Right kidney (tissue), 9 donors: Measurements from ENCODE around the gene NDUFV3.
A peak's percentile ranks its signal among the peaks of the same experiment; 100 is the strongest.
"Not testable (repeated sequence)": the region's sequence is repeated elsewhere in the genome, so short reads cannot be mapped to it uniquely, and the experiment has no call there.

ENCODE experiments used
- DNase-seq: peaks from one replicate; pipeline ENCODE4 v3.0.0-alpha.2; 2016
- long read RNA-seq, 8 donors: transcript quantifications; one replicate each; lab custom pipeline, GENCODE V29; 2026

Gene NDUFV3
- long read RNA-seq, donor 1, full-length matches to known transcripts: 42 of 63 reads
- long read RNA-seq, donor 1, partial matches to known transcripts: 6 of 63 reads
- long read RNA-seq, donor 1, other reads (novel, unspliced or antisense): 15 of 63 reads
- long read RNA-seq, donor 2, full-length matches to known transcripts: 18 of 18 reads
- long read RNA-seq, donor 2, partial matches to known transcripts: 0 of 18 reads
- long read RNA-seq, donor 2, other reads (novel, unspliced or antisense): 0 of 18 reads
- long read RNA-seq, donor 3, full-length matches to known transcripts: 9 of 15 reads
- long read RNA-seq, donor 3, partial matches to known transcripts: 6 of 15 reads
- long read RNA-seq, donor 3, other reads (novel, unspliced or antisense): 0 of 15 reads
- long read RNA-seq, donor 4, full-length matches to known transcripts: 15 of 43 reads
- long read RNA-seq, donor 4, partial matches to known transcripts: 28 of 43 reads
- long read RNA-seq, donor 4, other reads (novel, unspliced or antisense): 0 of 43 reads
- long read RNA-seq, donor 5, full-length matches to known transcripts: 22 of 22 reads
- long read RNA-seq, donor 5, partial matches to known transcripts: 0 of 22 reads
- long read RNA-seq, donor 5, other reads (novel, unspliced or antisense): 0 of 22 reads
- long read RNA-seq, donor 6, full-length matches to known transcripts: 10 of 16 reads
- long read RNA-seq, donor 6, partial matches to known transcripts: 6 of 16 reads
- long read RNA-seq, donor 6, other reads (novel, unspliced or antisense): 0 of 16 reads
- long read RNA-seq, donor 7, full-length matches to known transcripts: 15 of 55 reads
- long read RNA-seq, donor 7, partial matches to known transcripts: 34 of 55 reads
- long read RNA-seq, donor 7, other reads (novel, unspliced or antisense): 6 of 55 reads
- long read RNA-seq, donor 8, full-length matches to known transcripts: 15 of 21 reads
- long read RNA-seq, donor 8, partial matches to known transcripts: 6 of 21 reads
- long read RNA-seq, donor 8, other reads (novel, unspliced or antisense): 0 of 21 reads

DNA sequence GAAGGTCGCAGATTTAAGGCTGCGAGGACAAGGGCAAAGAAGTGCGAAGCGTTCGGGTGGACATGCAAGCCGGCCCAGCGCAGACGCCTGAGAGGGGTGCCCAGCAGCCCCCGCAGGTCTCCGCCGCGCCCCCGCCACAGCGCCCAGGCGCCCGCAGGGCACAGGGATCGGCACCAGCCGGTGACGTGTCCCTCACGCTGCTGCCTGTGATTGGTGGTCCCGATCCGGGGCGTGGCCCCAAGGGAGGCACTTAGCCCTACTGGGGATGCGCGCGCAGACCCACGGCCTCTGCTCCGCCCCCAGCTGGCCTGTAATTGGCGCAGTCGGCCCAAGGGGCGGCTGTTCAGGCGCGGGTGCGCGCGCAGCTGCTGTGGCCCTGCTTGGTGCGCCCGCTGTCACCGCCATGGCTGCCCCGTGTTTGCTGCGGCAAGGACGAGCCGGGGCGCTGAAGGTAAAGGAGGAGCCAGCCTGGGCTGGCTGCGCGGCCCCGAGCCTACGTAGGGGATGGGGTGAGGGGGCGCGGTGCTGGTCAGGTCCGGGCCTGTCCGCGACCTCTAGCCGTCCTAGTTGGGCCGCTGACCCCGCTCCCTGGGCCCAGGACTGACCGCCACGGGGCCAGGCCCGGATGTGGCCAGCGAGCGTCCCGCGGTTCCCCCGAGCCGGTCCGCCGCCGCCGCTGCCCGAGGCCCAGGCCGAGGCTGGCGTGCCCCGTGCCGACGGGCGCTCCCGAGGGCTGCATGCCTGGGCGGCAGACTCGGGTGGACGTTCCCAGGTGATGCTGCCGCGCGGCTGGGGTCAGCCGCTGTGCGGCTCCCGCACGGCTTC lies at the start of gene NDUFV3:
NDUFV3 (plus strand) TSS at position 379 of the 825 bp plus-strand sequence; CDS start at position 404, 25 bp downstream.
- peak; percentile 98 for DNase-seq

DNA sequence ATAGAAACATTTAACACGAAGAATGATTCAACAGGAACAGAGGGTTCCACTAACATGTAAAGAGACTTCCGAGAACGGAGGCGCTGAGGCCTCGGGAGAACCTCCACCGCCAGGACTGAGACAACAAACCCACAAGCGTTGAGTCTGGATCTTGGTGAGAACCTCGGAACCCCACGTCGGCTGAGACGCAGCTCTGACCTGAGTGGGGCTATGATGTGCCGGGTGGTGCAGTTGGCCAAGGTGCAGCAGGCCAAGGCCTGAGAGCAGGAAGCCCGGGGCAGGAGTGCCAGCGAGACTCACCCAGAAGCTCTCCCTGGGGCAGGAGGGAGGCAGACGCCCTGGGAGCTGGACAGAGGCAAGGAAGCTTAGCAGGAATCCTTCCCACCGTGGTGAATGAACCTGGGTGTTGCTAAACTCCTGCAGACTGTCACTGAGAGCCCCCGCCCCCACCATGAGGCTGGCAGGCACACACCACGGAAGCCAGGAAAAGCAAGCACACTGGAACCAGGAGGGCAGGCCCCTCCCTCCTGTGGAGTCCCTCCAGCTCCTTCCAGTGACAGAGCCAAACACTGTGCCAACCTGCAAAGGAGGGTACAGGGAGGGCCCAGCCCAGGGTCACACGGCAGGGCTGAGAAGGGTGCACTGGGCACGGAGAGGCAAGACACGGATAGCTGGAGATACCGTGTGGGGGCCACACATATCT lies 48.5 kb upstream of the NDUFV3 start:
- no peak for DNase-seq

DNA sequence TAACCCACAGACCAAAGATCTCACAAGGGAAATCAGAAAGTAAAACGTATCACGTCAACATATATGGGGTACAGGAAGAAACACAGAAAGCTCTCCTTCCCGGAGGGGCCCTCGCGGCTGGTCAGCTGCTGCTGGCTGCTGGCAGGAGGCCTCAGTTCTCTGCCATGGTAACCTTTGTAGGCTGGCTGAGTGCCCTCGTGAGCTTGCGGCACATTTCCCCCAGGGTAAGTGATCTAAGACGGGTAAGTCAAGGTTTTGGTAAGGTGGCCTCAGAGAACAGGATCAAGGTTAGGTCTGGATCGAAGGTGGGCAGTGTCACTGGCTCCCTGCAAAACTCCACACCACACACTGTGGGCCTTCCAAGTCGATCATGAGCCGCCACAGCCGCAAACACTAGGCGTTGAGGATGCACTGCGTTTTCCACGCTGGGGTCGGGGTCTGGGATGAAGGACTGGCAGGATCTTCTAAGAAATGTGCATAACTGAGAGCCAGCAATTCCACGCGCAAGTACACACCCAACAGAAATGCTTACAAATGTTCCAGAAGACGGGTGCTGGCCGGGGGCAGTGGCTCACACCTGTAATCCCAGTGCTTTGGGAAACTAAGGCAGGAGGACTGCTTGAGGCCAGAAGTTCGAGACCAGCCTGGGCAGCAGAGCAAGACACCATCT lies 47.7 kb upstream of the NDUFV3 start:
- DNase-seq: no peak

DNA sequence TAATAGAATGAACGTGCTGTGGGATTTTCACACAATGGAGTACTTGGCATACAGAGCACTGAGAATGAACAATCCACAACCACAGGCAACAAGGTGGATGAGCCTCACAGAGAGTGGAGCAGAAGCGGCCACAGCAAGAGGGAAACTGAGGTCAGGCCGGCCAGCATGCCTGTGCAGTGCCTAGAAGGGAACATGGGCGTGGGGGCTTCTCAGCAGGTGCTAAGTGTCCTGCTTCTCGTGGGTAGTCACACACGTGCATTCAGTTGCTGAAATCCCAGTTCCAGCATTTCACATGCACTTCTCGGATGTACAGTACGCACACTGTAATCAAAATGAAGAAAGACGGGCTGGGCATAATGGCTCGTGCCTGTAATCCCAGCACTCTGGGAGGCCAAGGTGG lies 46.9 kb upstream of the NDUFV3 start:
- DNase-seq: no peak

DNA sequence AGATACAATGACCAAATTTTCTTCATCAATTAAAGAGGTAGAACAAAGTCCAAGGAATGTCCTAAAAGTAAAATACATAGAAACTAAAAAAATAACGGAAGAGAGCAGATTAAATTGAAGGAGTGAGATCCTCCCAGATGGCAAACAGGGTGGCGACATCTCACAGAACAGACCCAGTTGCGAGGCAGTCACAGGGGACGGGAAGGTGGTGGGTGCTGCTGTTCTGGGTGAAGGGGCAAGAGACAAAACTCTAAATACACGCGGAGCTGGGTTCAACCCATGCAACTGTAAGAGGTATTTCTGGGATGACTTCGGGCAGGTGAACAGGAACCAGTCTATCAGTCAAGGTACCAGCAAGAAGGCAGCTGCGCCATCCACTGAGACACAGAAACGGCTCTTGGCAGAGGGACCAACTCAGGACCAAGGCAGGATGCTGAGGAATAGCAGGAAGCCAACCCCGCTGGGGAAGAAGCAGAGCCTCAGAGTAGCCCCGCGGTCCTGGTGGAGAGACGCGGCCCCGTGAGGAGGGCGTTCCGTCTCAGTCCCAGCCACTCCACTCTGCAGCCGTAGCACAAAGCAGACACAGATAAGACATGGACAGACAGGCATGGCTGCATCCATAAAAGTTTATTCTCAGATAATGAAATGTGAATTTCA lies 45.9 kb upstream of the NDUFV3 start:
- no peak for DNase-seq

DNA sequence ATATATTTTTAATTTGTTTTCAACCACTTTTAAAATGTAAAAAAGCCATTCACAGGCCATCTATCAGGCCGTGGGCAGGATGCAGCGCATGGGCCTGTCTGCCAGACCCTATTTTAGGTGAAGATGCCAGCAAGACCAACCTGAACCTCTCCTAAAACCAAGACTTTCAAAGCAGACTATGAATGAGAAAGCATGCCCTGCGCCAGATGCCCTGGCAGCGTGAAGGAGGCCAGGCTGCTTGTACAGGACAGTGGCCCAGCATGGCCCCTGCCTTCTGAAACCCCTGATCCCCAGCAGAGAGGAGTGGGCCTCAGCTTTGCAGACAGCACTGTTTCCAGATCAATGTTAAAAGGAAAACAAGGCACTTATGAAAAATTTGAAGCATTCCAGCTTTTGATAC lies 45.4 kb upstream of the NDUFV3 start:
- no peak for DNase-seq

DNA sequence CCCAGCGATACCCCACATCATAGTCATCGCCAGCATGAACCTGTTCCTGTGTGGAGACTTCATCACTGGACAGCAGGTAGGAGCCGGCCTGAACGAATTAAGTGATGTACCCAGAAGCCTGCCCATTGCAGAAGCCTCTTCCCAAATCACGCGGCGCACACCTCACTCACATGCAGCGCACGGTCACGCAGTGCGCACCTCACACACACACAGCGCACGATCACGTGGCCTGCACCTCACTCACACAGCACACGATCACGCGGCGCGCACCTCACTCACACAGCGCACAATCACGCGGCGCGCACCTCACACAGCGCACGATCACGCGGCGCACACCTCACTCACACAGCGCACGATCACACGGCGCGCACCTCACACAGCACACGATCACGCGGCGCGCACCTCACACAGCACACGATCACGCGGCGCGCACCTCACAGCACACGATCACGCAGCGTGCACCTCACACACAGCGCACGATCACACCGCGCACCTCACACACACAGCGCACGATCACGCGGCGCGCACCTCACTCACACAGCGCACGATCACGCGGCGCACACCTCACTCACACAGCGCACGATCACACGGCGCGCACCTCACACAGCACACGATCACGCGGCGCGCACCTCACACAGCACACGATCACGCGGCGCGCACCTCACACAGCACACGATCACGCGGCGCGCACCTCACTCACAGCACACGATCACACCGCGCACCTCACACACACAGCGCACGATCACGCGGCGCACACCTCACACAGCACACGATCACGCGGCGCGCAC lies 44.8 kb upstream of the NDUFV3 start:
- DNase-seq: not testable (repeated sequence)

DNA sequence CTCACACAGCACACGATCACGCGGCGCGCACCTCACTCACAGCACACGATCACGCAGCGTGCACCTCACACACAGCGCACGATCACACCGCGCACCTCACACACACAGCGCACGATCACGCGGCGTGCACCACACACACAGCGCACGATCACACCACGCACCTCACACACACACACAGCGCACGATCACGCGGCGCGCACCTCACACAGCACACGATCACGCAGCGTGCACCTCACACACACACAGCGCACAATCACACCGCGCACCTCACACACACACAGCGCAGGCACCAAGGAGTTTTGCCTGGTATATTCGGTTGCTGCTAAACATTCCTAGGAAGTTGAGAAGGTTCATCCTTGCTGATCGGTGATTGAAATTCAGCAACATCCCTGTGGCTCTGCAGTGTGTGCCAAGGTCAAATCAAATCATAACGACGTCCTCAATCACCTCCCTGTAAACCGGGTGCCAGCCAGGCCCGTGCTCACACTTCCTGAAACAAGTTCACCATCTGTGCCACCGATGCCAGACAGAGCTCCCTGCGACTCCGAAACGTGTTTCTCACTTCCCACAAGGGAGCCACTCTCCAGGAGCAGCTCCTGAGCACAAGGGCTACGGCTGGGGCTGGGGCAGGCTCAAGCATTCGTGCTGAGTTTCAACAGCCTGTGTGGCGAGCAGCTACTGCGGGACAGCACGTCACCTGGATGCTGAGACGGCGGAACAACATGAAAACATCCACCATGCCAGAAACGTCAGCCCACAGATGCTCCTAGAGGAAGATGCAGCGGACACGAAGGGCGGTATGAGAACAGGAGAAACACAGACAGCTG lies 44.0 kb upstream of the NDUFV3 start:
- no peak for DNase-seq

DNA sequence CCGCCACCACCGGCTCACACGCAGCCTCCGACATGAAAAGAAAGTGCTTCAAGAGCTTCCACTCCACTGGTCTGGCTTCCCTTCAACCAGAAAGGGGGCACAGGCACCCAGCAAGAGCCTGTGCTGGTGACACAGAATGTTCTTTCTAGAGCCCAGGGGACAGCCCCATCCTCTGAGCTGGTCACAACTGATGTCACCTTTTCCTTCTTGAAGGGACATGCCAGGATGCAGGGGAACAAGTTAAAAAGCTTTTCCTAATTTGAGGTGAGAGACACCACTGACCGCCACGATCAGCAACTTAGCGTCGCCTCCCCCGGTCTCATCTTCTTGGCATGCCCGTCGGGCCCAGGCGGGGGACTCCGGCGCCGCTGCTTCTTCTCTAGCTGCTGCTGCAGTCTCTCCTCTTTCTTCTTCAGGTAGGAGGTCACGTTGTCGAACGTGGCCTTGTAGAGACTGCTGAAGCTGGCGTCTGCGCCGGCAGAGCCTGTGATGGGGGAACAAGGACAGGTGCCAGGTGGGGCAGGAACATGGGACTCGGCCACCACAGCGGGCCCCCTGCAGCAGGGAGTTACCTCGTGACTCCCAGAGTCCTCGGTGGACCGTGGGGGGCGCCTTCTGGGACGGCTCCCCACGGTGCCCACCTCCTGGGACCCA lies 43.2 kb upstream of the NDUFV3 start:
- no peak for DNase-seq

DNA sequence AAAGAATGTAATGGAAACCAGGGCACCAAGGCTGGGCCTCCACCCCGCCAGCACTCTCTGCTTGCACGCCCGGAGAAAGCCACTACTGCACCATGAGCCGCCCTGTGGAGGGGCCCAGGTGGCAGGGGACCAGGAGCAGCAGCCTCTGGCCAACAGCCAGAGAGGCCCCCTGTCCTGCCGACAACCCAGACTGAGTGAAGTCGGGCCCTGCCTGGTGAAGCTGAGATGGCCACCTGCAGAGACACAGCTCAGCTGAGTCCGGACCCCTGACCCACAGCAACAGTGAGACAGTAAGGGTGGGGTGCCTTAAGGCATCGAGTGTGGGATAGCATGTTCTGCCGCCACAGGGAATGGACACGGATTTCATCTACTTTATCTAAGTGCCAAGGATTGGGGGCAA lies 42.6 kb upstream of the NDUFV3 start:
- DNase-seq: no peak

DNA sequence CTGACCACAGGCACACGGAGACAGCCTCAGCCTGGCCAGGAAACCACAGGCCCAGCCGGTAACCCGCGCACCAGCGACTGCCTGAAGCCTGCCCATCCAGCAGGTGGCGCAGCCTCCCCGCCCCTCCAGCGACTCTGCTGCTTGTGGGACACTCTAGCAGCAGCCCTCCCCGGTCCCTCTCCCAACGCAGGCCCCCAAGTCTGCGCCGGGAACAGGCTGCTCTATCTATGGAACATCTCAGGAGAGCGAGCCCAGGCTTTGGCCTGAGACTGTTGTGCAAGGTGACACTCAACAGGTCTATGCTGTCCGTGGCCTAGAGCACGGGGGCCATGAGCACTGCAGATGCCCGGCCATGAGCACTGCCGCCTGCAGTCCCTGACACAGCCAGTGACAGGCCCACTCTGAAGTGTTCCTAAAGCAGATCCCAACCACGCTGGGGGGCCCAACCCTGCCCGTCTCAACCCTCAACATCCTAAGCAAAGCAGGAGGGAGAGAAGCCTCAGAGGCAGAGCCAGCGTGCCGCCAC lies 42.2 kb upstream of the NDUFV3 start:
- DNase-seq: no peak

DNA sequence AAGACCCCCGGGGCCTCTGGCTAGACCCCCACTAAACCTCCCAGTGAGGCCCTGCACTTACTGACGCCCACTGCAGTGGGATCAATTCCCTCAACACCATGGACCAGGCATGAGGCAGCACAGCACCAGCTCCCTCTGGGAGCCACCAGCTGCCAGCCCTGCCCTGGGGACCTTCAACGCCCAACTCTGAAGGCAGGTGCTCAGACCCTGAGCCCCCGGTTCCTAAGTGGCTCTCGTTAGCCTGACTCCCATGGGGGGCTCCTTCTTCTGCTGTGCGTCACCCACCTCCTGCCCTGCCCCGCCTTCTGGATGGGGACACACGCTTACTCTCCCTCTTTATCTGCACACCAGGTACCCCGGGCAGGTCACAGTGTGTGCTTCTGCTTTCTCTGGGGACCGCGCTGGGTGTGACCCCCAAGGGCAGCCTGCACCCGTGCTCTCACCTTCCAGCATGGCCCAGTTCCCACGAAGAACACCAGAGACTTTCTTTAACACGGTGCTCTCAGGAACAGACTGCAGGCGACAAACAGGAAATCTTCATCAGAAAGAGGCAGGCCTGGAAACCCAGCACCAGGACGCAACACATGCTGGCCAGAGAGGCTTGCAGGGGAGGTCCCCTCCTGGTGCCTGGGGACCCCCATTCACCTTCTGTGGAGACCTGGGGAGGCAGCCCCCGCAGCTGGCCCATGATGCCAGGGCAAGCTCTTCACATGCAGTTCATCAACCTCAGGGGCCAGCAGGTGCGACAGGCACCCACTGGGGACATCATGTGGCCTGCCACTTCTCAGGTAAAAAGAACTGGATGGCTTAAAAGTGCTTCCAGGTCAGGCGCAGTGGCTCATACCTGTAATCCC lies 41.1 kb upstream of the NDUFV3 start:
- DNase-seq: no peak

DNA sequence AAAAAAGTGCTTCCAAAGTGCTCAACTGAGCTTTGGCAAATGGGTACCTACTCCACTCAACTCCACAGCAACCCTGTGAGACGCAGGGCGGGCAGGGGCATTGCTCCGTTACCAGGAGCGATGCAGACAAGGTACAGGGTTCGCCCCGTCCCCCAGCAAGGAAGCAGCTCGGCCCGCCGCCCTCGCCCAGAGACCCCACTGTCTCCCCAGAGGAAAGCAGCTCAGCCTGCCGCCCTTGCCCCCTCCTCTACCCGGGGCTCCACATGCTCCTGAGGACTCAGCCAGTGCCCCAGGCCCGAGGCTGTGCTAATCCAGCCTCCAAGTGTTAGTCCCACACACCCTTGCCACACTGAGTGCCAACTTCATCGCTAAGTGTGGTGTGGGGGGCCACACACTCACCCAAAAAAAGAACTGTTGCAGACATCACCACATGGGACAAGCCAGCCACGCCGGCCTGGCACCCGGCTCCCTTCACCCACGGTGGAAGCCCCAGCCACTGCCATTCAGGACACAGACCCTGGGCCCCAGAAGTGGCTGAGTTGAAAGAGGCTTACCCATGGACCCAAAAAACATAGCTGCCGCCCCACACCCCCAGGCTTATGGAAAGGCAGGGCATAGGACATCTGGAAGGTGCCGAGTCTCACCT lies 40.1 kb upstream of the NDUFV3 start:
- no peak for DNase-seq

DNA sequence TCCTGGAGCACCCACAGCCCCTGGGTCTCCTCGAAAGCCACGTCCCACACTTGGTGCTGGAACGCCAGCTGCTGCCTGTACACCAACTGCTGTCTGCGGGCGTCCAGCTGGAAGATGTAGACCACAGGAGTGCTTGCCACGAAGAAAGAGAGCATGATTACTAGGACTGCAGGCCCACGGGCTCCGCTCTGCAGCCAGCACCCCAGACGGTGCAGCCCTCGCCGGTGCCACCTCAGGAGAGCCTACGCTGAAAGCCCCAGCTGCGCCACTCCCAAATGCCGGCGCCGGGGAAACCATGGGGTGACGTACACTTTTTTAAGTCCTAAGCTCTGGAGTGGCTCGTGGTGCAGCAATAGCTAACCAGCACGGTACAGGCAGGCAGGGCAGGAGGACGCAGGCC lies 39.5 kb upstream of the NDUFV3 start:
- DNase-seq: no peak

DNA sequence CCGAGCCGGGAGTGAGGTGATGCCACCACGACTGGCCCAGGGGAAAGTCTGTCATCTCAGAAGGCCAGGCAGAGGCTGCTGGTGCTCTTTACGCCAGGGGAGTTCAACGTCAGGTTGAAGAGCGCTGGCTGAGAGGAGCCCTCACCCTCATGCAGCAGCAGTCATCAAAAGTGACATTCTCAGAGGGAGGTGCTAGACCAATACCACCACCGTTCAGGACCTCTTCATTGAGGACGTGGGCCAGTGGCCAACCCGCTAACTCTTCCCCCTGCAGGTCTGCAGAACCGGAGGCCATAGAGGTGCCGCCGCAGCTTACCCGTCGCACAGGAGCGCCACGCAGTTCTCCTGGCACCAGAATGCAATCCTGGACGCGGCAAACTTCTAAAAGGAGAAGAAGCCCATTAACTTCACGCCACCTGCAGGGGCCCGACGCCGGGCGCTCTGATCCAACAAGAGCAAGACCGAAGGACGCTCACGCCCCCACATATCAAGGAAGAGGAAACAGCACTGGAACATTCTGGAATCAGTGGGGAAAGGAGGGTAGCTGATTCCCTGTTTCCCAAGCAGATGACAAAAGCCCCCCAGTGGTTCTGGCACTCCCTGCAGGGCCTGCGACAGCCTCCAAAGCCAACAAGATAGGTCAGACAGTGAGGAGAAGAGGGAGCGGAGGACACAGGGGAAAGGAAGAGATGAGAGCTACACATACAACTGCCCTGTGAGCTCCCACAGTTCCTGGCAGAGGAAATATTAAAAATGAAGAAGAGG lies 38.7 kb upstream of the NDUFV3 start:
- no peak for DNase-seq
